Choroid plexus epithelial cell (primary cell): ENCODE measurements around the gene RNF130.
"Not testable (repeated sequence)": the region's sequence is repeated elsewhere in the genome, so short reads cannot be mapped to it uniquely, and the experiment has no call there.

Experiments used
- DNase-seq: peaks from one replicate; pipeline ENCODE4 v3.0.0-alpha.2; 2010; ENCODE audit warnings: low read depth
- H3K4me3 ChIP-seq: 2 replicates; pipeline ENCODE4 v1.5.1; 2011; ENCODE audit warnings: low read depth, mild to moderate bottlenecking, control low read depth, low read length, moderate library complexity
- TF ChIP-seq, protein P1 (sequence below): conservative IDR thresholded peaks from 2 replicates; pipeline ENCODE4 v1.5.1; 2011; ENCODE audit warnings: low read depth, mild to moderate bottlenecking, control low read depth, inconsistent platforms, low read length, moderate library complexity

Gene RNF130

GRCh38 chr5:180027459-180028089 lies 44.0 kb downstream of the RNF130 start:
- TF ChIP-seq, protein P1, sequence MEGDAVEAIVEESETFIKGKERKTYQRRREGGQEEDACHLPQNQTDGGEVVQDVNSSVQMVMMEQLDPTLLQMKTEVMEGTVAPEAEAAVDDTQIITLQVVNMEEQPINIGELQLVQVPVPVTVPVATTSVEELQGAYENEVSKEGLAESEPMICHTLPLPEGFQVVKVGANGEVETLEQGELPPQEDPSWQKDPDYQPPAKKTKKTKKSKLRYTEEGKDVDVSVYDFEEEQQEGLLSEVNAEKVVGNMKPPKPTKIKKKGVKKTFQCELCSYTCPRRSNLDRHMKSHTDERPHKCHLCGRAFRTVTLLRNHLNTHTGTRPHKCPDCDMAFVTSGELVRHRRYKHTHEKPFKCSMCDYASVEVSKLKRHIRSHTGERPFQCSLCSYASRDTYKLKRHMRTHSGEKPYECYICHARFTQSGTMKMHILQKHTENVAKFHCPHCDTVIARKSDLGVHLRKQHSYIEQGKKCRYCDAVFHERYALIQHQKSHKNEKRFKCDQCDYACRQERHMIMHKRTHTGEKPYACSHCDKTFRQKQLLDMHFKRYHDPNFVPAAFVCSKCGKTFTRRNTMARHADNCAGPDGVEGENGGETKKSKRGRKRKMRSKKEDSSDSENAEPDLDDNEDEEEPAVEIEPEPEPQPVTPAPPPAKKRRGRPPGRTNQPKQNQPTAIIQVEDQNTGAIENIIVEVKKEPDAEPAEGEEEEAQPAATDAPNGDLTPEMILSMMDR: no peak
- no peak for DNase-seq
- H3K4me3 ChIP-seq: no peak overlapping the region

- TF ChIP-seq, protein P1: no peak
- H3K4me3 ChIP-seq: no peak overlapping the region
- DNase-seq: no peak
Observed at GRCh38 chr5:180026734-180027458, 44.7 kb downstream of the RNF130 start.

DNA sequence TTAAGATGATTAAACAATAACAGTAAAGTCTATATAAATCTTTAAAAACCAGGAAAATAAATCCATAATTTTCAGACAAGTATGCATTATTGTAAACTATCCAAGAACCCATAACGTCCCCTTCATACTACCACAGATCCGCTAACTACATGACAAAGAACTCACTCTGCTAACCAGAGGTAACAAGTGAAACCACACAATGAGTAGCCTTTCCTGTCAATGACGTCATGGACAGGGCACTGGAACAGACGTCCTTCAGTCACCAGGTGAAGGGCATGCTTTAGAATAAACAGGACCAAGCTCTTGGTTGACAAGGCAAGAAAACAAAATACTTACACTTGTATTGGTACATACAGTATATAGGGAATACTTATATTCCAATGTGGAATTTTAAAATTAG lies 45.2 kb downstream of the RNF130 start:
- TF ChIP-seq, protein P1: no peak
- DNase-seq: peak; percentile 85
- no peak overlapping the region for H3K4me3 ChIP-seq

DNA sequence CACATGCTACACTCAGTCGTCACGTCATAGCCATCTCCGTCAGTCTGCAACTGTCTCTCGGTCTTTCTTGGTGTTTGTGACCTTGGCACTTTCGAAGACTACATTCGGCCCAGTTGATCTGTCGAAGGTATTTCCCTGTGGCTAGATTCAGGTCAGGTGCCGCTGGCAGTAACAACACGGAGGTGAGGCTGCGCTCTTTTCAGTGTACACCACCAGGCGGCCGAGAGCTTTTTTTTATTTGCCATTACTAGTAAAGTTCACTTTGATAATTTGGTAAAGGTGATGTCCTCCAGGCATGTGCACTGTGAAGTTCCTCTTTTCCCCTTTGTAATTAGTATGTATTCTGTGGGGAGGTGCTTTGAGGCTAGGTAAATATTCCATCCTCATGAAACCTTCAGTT lies 49.7 kb downstream of the RNF130 start:
- no peak overlapping the region for H3K4me3 ChIP-seq
- TF ChIP-seq, protein P1: no peak
- DNase-seq: no peak

- TF ChIP-seq, protein P1: no peak
- no peak overlapping the region for H3K4me3 ChIP-seq
- no peak for DNase-seq
Observed at GRCh38 chr5:180020176-180020575, 51.4 kb downstream of the RNF130 start.

GRCh38 chr5:180018347-180019060 lies 53.1 kb downstream of the RNF130 start:
- no peak overlapping the region for H3K4me3 ChIP-seq
- TF ChIP-seq, protein P1: no peak
- DNase-seq: no peak

DNA sequence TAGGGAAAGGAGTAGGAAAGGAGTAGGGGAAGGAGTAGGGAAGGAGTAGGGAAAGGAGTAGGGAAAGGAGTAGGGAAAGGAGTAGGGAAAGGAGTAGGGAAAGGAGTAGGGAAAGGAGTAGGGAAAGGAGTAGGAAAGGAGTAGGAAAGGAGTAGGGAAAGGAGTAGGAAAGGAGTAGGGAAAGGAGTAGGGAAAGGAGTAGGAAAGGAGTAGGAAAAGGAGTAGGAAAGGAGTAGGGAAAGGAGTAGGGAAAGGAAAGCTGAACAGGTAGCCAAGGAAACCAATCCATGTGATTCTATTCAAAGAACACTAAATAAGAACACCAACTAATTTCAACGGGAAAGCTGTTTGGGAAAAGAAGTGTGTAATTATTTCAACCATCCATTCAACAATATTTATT lies 56.0 kb downstream of the RNF130 start:
- DNase-seq, H3K4me3 ChIP-seq: not testable (repeated sequence)
